GM10266 (cell line): ENCODE data around the gene ZNF786.

ENCODE experiments used
- DNase-seq: peaks from one replicate; pipeline ENCODE4 v3.0.0; 2012; ENCODE audit errors: extremely low spot score
- CTCF ChIP-seq: IDR thresholded peaks from 2 replicates; pipeline ENCODE4 v1.5.1; 2012; ENCODE audit warnings: mild to moderate bottlenecking, low read depth; ENCODE audit not compliant: control insufficient read depth, insufficient read depth; ENCODE audit errors: missing control alignments

ZNF786 gene

GRCh38 chr7:149077594-149077993, 12.9 kb downstream of the ZNF786 start:
- no peak for DNase-seq
- no peak for TF ChIP-seq CTCF

- no peak for TF ChIP-seq CTCF
- DNase-seq: no peak
These were observed 15.2 kb downstream of the ZNF786 start for GRCh38 chr7:149075286-149075685.

DNA sequence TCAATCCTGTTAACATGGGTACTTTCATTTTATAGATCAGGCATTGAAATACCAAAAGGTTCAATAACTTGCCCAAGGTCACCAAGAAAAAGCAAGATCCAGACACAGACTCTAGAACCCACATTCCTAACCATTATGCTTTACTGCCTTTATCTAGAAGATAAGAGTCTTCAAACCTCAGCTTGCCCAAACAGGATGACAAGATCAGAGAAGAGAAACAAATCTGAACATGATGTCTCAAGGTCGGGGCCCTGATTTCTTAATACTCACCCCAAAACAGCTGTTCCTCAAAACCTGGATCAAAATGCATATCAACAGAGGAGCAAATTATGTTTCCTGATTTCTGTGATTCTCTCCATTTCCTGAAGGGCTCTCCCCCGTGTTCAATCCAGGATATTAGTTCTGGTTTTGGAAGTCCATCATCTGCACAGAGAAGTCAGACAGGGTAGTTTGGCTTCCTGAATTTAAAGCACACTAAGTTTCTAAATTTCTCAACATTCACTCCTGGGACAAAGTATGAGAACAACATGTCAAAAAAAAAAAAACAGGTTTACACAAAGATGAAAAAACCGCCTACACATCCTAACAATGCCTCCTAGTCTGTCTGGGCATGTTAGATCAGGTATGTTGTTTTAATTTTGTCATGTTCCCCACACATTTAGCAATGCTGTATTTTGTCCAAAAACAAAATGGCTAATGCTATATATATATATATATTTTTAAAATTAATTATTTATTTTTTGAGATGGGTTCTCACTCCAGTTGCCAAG, 16.2 kb downstream of the ZNF786 start:
- no peak for DNase-seq
- no peak for TF ChIP-seq CTCF

- no peak for TF ChIP-seq CTCF
- DNase-seq: no peak
These were observed 18.1 kb downstream of the ZNF786 start for GRCh38 chr7:149072438-149072775.

DNA sequence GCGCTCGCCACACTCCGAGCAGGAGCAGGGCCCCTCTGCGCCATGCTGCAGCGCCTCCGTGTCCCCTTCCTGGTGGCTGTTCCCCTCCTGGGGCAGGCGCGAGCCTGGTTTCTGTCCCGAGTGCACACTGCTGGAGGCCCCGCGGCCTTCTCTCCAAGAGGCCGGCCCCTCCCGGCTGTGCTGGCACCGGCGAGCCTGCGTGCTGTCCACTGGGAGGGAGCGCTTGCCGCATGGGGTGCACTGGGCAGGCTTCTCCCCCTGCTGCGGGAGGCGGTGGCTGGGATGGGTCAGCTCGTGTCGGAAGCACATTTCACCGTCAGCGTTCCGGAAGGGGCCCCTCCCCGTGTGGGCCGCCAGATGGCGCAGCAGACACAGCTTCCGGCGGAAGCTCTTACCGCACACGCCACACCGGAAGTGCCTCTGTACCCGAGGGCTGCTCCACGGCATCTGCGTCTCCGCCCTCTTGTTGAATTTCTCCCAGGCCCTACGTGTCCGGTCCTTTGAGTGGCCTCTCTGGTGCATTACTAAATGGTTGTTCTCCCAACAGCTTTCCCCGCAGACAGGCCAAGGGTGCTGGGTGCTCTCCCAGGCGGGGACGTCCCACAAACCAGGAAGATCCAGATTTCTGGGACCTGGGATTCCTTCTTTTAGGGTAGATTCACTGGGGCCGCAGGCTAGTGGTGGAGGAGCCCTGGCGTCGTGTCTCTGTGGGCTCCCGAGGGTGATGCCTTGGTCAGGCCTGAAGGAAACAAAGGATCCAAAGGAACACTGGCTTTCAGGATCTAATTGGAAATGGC, 18.7 kb downstream of the ZNF786 start:
- no peak for TF ChIP-seq CTCF
- DNase-seq: no peak

- no peak for DNase-seq
These were observed 19.3 kb downstream of the ZNF786 start for GRCh38 chr7:149071182-149071635.

More at GRCh38 chr7:149071182-149071635, 19.3 kb downstream of the ZNF786 start:
- TF ChIP-seq CTCF: no peak
